OCI-LY1 (cell line): Measurements from ENCODE around the gene TLK2.

Source experiments
- CTCF ChIP-seq: fragments of 200-600 bp; sonication (generic), shearing (Covaris generic); IDR thresholded peaks from 2 replicates; pipeline ENCODE4 v1.5.1; 2017; ENCODE audit warnings: mild to moderate bottlenecking, antibody characterized with exemption, low read length, moderate library complexity, mixed read lengths
- EZH2 ChIP-seq: fragments of 200-600 bp; sonication (generic), shearing (Covaris generic); IDR thresholded peaks from 2 replicates; pipeline ENCODE4 v1.8.0; 2017; ENCODE audit warnings: borderline replicate concordance, mixed run types, mild to moderate bottlenecking, antibody characterized with exemption, low read length, moderate library complexity, mixed read lengths

GRCh38 chr17:62456016-62456415 is 22.6 kb upstream of the TLK2 start:
- no peak for TF ChIP-seq CTCF
- no peak for TF ChIP-seq EZH2
